HEK293T (cell line): ENCODE measurements around the gene AHNAK.
"Not testable (repeated sequence)": the region's sequence is repeated elsewhere in the genome, so short reads cannot be mapped to it uniquely, and the experiment has no call there.

Source experiments
- CTCF ChIA-PET: fragments of 350-600 bp; formaldehyde crosslinking; extraction: SDS; loops from one replicate; lab custom pipeline; 2021; ENCODE audit warnings: antibody characterized with exemption, inconsistent platforms; lab: Yijun Ruan, JAX
- POLR2A ChIA-PET: fragments of 350-600 bp; formaldehyde crosslinking; extraction: SDS; loops from one replicate; lab custom pipeline; 2020; ENCODE audit warnings: antibody characterized with exemption, inconsistent platforms; lab: Yijun Ruan, JAX
- DNase-seq: peaks from one replicate; pipeline ENCODE4 v3.0.0; 2012; ENCODE audit warnings: mixed read lengths; ENCODE audit errors: extremely low spot score
- ARNT ChIP-seq: fragments of 450-650 bp; IDR thresholded peaks from 2 replicates; pipeline ENCODE4 v1.6.1; 2017; ENCODE audit warnings: mild to moderate bottlenecking
- BHLHE40 ChIP-seq: fragments of 450-650 bp; IDR thresholded peaks from 2 replicates; pipeline ENCODE4 v1.6.1; 2016; ENCODE audit warnings: mild to moderate bottlenecking, moderate library complexity, borderline replicate concordance
- CTBP1 ChIP-seq: fragments of 450-650 bp; IDR thresholded peaks from 2 replicates; pipeline ENCODE4 v1.6.1; 2016; ENCODE audit warnings: borderline replicate concordance
- ELF4 ChIP-seq: fragments of 450-650 bp; IDR thresholded peaks from 2 replicates; pipeline ENCODE4 v1.6.1; 2017; ENCODE audit warnings: antibody characterized with exemption
- FOXA1 ChIP-seq: fragments of 450-650 bp; IDR thresholded peaks from 2 replicates; pipeline ENCODE4 v1.6.1; 2016; ENCODE audit warnings: mild to moderate bottlenecking
- FOXK2 ChIP-seq: fragments of 450-650 bp; IDR thresholded peaks from 2 replicates; pipeline ENCODE4 v1.6.1; 2016; ENCODE audit warnings: mild to moderate bottlenecking
- FOXM1 ChIP-seq: fragments of 450-650 bp; IDR thresholded peaks from 2 replicates; pipeline ENCODE4 v1.6.1; 2017; ENCODE audit warnings: mild to moderate bottlenecking, borderline replicate concordance
- HDGF ChIP-seq: fragments of 450-650 bp; IDR thresholded peaks from 2 replicates; pipeline ENCODE4 v1.6.1; 2017; ENCODE audit warnings: antibody characterized with exemption, borderline replicate concordance
- L3MBTL2 ChIP-seq: fragments of 450-650 bp; conservative IDR thresholded peaks from 2 replicates; pipeline ENCODE4 v1.6.1; 2016; ENCODE audit warnings: mild to moderate bottlenecking
- LEF1 ChIP-seq: fragments of 450-650 bp; IDR thresholded peaks from 2 replicates; pipeline ENCODE4 v1.6.1; 2017; ENCODE audit warnings: mild to moderate bottlenecking, borderline replicate concordance
- NFRKB ChIP-seq: fragments of 450-650 bp; IDR thresholded peaks from 2 replicates; pipeline ENCODE4 v1.6.1; 2016; ENCODE audit warnings: mild to moderate bottlenecking, moderate library complexity
- SP1 ChIP-seq: fragments of 450-650 bp; IDR thresholded peaks from 2 replicates; pipeline ENCODE4 v1.6.1; 2017
- SUZ12 ChIP-seq: fragments of 450-650 bp; IDR thresholded peaks from 2 replicates; pipeline ENCODE4 v1.6.1; 2016; ENCODE audit warnings: mild to moderate bottlenecking
- TARDBP ChIP-seq: fragments of 450-650 bp; IDR thresholded peaks from 2 replicates; pipeline ENCODE4 v1.6.1; 2016
- ZNF384 ChIP-seq: fragments of 450-650 bp; IDR thresholded peaks from 2 replicates; pipeline ENCODE4 v1.6.1; 2016
- TF ChIP-seq, protein P1 (sequence below): fragments of 450-650 bp; IDR thresholded peaks from 2 replicates; pipeline ENCODE4 v1.6.1; 2016

The AHNAK gene

DNA sequence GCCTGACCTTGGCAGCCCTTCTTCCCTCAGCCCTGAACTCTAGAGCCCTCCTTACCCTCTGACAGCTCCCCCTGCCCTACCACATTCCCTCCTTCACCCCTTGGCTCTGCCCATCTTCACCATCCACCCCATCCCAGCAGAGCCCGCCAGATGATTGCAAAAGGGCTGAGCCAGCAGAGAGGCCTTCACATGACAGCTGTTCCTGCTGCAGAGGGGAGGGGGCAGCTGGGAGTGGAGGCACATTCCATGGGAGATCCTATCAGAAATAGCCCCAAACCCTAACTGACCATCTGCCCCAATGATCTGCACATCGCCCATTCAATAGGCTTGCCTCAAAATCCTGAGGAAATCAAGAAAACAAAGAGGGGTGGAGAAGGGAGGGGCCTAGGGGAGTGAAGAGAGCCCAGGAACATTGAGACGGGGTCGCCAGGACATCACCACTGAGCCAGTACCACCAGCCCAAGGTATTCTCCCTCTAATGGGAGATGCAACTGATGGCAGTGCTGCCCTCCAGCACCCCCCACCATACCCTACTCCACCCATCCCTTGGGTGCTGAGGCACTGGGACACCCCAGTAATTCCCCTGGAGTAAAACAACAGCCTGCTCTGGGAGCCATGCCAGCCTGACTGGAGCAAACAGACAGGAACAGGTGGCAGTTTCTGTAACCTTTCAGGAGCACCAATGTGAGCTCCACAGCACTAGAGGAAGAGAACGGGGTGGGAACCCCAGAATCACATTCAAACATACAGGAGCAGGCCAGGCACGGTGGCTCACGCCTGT is 8.0 kb upstream of the AHNAK start:
- POLR2A ChIA-PET, result interaction anchor here (1.3 to 2.1 kb wide), 2 partner anchors 19 to 20 kb away, joined by 5 to 16 read pairs; partner anchors contain the start of gene EEF1G
- no peak for TF ChIP-seq NFRKB
- no peak for TF ChIP-seq HDGF
- no peak for TF ChIP-seq ELF4
- no peak for TF ChIP-seq SP1
- no peak for TF ChIP-seq SUZ12
- TF ChIP-seq ZNF384, result no peak
- TF ChIP-seq BHLHE40, result no peak
- TF ChIP-seq FOXM1, result no peak
- no peak for TF ChIP-seq LEF1
- TF ChIP-seq ARNT, result no peak
- TF ChIP-seq, protein P1, sequence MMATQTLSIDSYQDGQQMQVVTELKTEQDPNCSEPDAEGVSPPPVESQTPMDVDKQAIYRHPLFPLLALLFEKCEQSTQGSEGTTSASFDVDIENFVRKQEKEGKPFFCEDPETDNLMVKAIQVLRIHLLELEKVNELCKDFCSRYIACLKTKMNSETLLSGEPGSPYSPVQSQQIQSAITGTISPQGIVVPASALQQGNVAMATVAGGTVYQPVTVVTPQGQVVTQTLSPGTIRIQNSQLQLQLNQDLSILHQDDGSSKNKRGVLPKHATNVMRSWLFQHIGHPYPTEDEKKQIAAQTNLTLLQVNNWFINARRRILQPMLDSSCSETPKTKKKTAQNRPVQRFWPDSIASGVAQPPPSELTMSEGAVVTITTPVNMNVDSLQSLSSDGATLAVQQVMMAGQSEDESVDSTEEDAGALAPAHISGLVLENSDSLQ, result no peak
- TF ChIP-seq FOXA1, result no peak
- TF ChIP-seq L3MBTL2, result no peak
- no peak for TF ChIP-seq FOXK2
- no peak for TF ChIP-seq TARDBP
- no peak for TF ChIP-seq CTBP1
- CTCF ChIA-PET, result interaction anchor here (0.6 to 1.5 kb wide), 3 partner anchors 12 to 130 kb away, joined by 4 to 13 read pairs (median 4); no protein-coding TSS in a partner anchor
- no peak for DNase-seq

DNA sequence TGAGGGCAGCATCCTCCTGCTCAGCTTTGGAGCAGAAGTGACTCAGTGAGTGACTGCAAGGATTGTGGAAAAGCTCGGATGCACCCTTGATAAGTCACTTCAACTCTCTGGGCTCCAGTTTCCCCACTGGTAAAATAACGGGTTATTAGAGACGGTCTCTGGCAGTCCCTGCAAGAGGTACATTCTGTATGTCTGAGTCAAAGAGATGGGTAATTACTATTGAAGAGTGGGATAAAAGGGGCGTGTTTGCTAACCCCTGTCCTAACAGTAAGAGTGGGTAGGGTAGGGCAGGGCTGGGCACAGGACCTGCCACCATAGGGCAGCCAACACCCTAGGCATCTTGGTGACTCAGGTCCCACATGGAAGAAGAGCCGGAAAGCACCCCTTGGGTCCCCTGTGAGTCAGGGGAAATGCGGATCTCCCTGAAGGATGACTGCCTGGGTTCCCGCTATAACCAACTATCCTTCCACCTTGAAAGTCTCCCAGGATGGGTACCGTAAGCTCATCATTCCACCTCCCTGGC is 7.3 kb upstream of the AHNAK start:
- no peak for DNase-seq
- TF ChIP-seq ELF4 (no peak), FOXA1 (no peak), ZNF384 (no peak), SUZ12 (no peak), FOXM1 (no peak), HDGF (no peak), L3MBTL2 (no peak), TARDBP (no peak), NFRKB (no peak), ARNT (no peak), SP1 (no peak), BHLHE40 (no peak), CTBP1 (no peak), FOXK2 (no peak), LEF1 (no peak)
- TF ChIP-seq, protein P1, result no peak
- CTCF ChIA-PET, result interaction anchor here (0.8 to 1.5 kb wide), 2 partner anchors 11 to 129 kb away, joined by 4 to 13 read pairs; no protein-coding TSS in a partner anchor
- POLR2A ChIA-PET, result interaction anchor here (0.9 to 2.1 kb wide), 5 partner anchors 11 to 160 kb away, joined by 4 to 16 read pairs (median 4); partner anchors contain the start of genes C11orf98, CSKMT, EEF1G and MTA2

DNA sequence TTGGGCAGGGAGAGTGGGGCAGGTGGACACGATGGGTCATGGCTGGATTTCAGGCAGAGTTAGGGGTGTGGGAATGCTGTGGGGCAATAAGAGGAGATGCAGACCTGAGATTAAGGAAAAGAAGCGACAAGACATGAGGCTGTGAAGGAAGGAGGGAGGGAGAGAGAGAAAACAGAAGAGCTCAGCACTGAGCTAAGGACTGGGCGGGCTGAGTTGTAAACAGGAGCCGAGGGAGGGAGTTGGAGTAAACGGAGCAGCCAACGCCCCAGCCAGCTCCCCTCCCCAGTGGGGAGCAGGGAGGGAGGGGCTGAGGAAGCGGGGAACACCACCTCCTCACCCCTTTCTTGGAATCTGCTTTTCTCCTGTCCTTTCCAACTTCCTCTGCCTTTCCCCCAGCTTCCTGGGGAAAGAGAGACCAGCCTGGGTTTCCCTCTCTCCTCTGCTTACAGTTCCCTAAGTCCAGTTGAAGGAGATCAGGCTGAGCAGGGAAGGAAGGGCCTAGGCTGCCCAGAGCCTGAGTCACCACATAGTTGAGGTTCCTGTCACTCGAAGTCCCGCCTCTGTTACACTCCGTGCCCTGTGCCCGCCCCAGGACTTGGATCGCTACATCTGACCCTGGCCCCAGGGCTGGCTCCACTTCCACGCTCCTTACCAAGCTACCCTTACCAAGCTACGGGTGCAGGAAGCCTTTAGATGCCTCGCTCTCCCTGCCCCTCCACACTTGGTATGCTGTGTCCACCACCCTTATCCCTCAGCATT is 6.7 kb upstream of the AHNAK start:
- POLR2A ChIA-PET, result interaction anchor here (0.6 to 2.1 kb wide), 10 partner anchors 10 to 200 kb away, joined by 3 to 16 read pairs (median 4); partner anchors contain the start of genes C11orf98, CSKMT, EEF1G and MTA2
- CTCF ChIA-PET, result interaction anchor here (0.5 to 1.7 kb wide), 5 partner anchors 11 to 213 kb away, joined by 3 to 13 read pairs (median 4); no protein-coding TSS in a partner anchor
- no peak for TF ChIP-seq FOXM1
- no peak for TF ChIP-seq LEF1
- no peak for TF ChIP-seq FOXK2
- no peak for TF ChIP-seq ELF4
- no peak for TF ChIP-seq SUZ12
- no peak for TF ChIP-seq L3MBTL2
- DNase-seq, result no peak

DNA sequence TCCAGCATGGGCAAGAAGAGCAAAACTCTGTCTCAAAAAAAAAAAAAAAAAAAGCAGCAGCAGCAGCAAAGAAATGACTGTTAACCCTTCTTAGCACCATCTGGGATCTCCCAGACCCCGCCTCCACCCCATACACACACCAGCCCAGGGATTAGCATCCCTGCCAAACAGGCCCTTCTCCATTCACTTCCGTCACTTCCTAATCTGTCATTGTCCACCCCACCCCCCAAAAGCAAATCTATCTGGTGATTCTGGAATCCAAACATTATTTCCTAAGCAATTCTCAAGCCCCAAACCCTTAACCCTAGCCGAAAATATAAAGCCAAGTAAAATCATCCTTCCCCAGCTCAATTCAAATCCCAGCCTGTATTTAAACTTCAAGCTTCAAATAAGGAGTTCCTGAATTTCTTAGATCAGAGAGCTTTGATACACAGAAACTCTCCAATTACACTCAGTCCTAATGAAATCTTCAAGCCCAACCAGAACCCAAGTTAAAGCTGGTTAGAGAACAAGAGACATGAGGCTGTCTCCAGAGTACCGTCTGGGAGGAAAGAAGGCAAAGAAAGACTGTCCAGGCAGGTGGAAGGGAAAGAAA is 6.0 kb upstream of the AHNAK start:
- TF ChIP-seq BHLHE40, result no peak
- TF ChIP-seq ELF4, result no peak
- TF ChIP-seq L3MBTL2, result no peak
- TF ChIP-seq, protein P1, result no peak
- no peak for TF ChIP-seq NFRKB
- no peak for TF ChIP-seq LEF1
- no peak for TF ChIP-seq TARDBP
- TF ChIP-seq SUZ12, result no peak
- TF ChIP-seq ZNF384, result no peak
- no peak for TF ChIP-seq ARNT
- no peak for TF ChIP-seq HDGF
- TF ChIP-seq CTBP1, result no peak
- TF ChIP-seq FOXK2, result no peak
- TF ChIP-seq FOXM1, result no peak
- CTCF ChIA-PET, result interaction anchor here (0.8 to 1.7 kb wide), 3 partner anchors 10 to 128 kb away, joined by 3 to 13 read pairs (median 7); no protein-coding TSS in a partner anchor
- DNase-seq, result no peak
- POLR2A ChIA-PET, result interaction anchor here (0.6 to 2.1 kb wide), 8 partner anchors 10 to 201 kb away, joined by 3 to 16 read pairs (median 4); partner anchors contain the start of genes C11orf98, CSKMT, EEF1G and TUT1

DNA sequence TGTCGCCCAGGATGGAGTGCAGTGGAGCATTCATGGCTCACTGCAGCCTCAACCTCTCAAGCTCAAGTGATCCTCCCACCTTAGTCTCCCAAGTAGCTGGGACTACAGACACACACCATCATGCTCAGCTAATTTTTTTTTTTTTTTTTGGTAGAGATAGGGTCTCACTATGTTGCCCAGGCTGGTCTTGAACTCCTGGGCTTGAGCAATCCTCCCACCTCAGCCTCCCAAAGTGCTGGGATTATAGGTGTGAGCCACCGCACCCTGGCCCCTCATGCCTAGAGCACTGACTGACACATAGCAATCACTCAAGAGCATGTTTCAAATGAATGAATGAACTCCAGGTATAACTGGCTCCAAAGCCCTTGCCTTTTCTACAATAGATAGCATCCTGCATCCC is 3.9 kb upstream of the AHNAK start:
- POLR2A ChIA-PET, result not testable (repeated sequence)
- CTCF ChIA-PET, result interaction anchor here (1.4 to 1.8 kb wide), 3 partner anchors 8 to 126 kb away, joined by 4 to 6 read pairs (median 4); no protein-coding TSS in a partner anchor

More for the DNA sequence above, 3.9 kb upstream of the AHNAK start:
- DNase-seq, result not testable (repeated sequence)
